GM04503 (cell line): ENCODE data around the gene MFN2.
A peak's percentile ranks its signal among the peaks of the same experiment; 100 is the strongest.
"Not testable (repeated sequence)": the region's sequence is repeated elsewhere in the genome, so short reads cannot be mapped to it uniquely, and the experiment has no call there.

ENCODE experiments used
- DNase-seq: peaks from one replicate; pipeline ENCODE4 v3.0.0-alpha.2; 2012; ENCODE audit warnings: low read depth

The MFN2 gene

GRCh38 chr1:11979851-11980675 is at the start of gene MFN2:
MFN2 (plus strand) TSS chr1:11980444; CDS start chr1:11989169, 8,725 bp downstream.
- peak; percentile 89 for DNase-seq

- no peak for DNase-seq
These were observed 49.4 kb upstream of the MFN2 start for GRCh38 chr1:11930571-11931445.

GRCh38 chr1:11931845-11932244 is 48.4 kb upstream of the MFN2 start:
- no peak for DNase-seq

GRCh38 chr1:11934302-11935056 is 45.8 kb upstream of the MFN2 start, which contains the start of gene PLOD1:
PLOD1 (plus strand) TSS chr1:11934717; CDS start chr1:11934780, 63 bp downstream.
- peak; percentile 48 for DNase-seq

- no peak for DNase-seq
These were observed 45.2 kb upstream of the MFN2 start for GRCh38 chr1:11935057-11935412.

- DNase-seq, result not testable (repeated sequence)
These were observed 44.5 kb upstream of the MFN2 start for GRCh38 chr1:11935733-11936132.

GRCh38 chr1:11938722-11939526 is 41.3 kb upstream of the MFN2 start:
- DNase-seq, result no peak

- DNase-seq, result not testable (repeated sequence)
These were observed 40.5 kb upstream of the MFN2 start for GRCh38 chr1:11939794-11940193.

GRCh38 chr1:11940260-11940921 is 39.9 kb upstream of the MFN2 start:
- no peak for DNase-seq

- no peak for DNase-seq
These were observed 38.0 kb upstream of the MFN2 start for GRCh38 chr1:11942280-11942679.

- no peak for DNase-seq
These were observed 36.6 kb upstream of the MFN2 start for GRCh38 chr1:11943619-11944018.

- DNase-seq, result no peak
These were observed 35.8 kb upstream of the MFN2 start for GRCh38 chr1:11944358-11944931.

- no peak for DNase-seq
These were observed 33.6 kb upstream of the MFN2 start for GRCh38 chr1:11946647-11947046.

GRCh38 chr1:11948822-11949458 is 31.3 kb upstream of the MFN2 start:
- no peak for DNase-seq

GRCh38 chr1:11951901-11952300 is 28.3 kb upstream of the MFN2 start:
- DNase-seq, result no peak

GRCh38 chr1:11952455-11953109 is 27.7 kb upstream of the MFN2 start:
- DNase-seq, result peak; percentile 32

- DNase-seq, result no peak
These were observed 25.0 kb upstream of the MFN2 start for GRCh38 chr1:11955221-11955620.

- DNase-seq, result no peak
These were observed 22.8 kb upstream of the MFN2 start for GRCh38 chr1:11957398-11957797.

GRCh38 chr1:11957897-11958296 is 22.3 kb upstream of the MFN2 start:
- DNase-seq, result no peak
